PC-9 (cell line): ENCODE results near the gene HDAC8. TPM values are rescaled to one million over a fixed set of nuclear protein-coding genes. Genes with fewer than 3 reads are reported as not detected.
A peak's percentile ranks its signal among the peaks of the same experiment; 100 is the strongest.

ENCODE experiments used
- BruUV-seq: library from RNA; stranded (reverse); fragments of 400-500 nt; replicated peaks from 2 replicates; lab custom pipeline; 2021; lab: Mats Ljungman, UMichigan
- CTCF ChIA-PET: fragments of 300-600 bp; sonication (Branson Sonifier 250); formaldehyde crosslinking; loops from one replicate; lab custom pipeline; 2022; ENCODE audit warnings: antibody characterized with exemption; lab: Charles Lee
- POLR2A ChIA-PET: fragments of 300-600 bp; sonication (Branson Sonifier 250); formaldehyde crosslinking; loops from one replicate; lab custom pipeline; 2022; ENCODE audit warnings: antibody characterized with exemption; ENCODE audit not compliant: unreplicated experiment; lab: Charles Lee
- DNase-seq, 2 experiments: peaks; one replicate each; pipeline versions ENCODE4 v3.0.0 to v3.0.0-alpha.2; 2015 to 2022; ENCODE audit warnings: mixed read lengths in 1 of 2
- H2AFZ ChIP-seq: fragments of 200-600 bp; sonication (generic); 2 replicates; pipeline ENCODE4 v1.8.1; 2017; ENCODE audit warnings: antibody characterized with exemption
- H3F3A ChIP-seq: fragments of 200-600 bp; sonication (generic); 2 replicates; pipeline ENCODE4 v1.8.1; 2017; ENCODE audit warnings: antibody characterized with exemption, mild to moderate bottlenecking, low read depth; ENCODE audit not compliant: insufficient read depth
- H3K27ac ChIP-seq: fragments of 200-600 bp; sonication (generic); 2 replicates; pipeline ENCODE4 v1.6.1; 2016; ENCODE audit warnings: mixed run types
- H3K27me3 ChIP-seq: fragments of 200-600 bp; sonication (generic); 2 replicates; pipeline ENCODE4 v1.6.1; 2016; ENCODE audit warnings: low read depth, mixed run types; ENCODE audit not compliant: insufficient read depth
- H3K36me3 ChIP-seq: fragments of 200-600 bp; sonication (generic); 2 replicates; pipeline ENCODE4 v1.6.1; 2016; ENCODE audit warnings: low read depth, mixed run types
- H3K4me1 ChIP-seq: fragments of 200-600 bp; sonication (generic); replicated peaks from 2 replicates; pipeline ENCODE4 v1.6.1; 2016; ENCODE audit warnings: mixed run types; ENCODE audit not compliant: insufficient read depth
- H3K4me2 ChIP-seq: fragments of 200-600 bp; sonication (generic); 2 replicates; pipeline ENCODE4 v1.6.1; 2017; ENCODE audit warnings: mixed run types
- H3K4me3 ChIP-seq: fragments of 200-600 bp; sonication (generic); 2 replicates; pipeline ENCODE4 v1.6.1; 2016; ENCODE audit warnings: mixed run types
- H3K79me2 ChIP-seq: fragments of 200-600 bp; sonication (generic); 2 replicates; pipeline ENCODE4 v1.6.1; 2017; ENCODE audit warnings: low read depth, mixed run types
- H3K9me2 ChIP-seq: fragments of 200-600 bp; sonication (generic); 2 replicates; pipeline ENCODE4 v1.8.1; 2017; ENCODE audit warnings: mild to moderate bottlenecking; ENCODE audit not compliant: insufficient read depth
- H3K9me3 ChIP-seq: fragments of 200-600 bp; sonication (generic); 2 replicates; pipeline ENCODE4 v1.8.1; 2016; ENCODE audit warnings: low read depth; ENCODE audit not compliant: insufficient read depth
- H4K20me1 ChIP-seq: fragments of 200-600 bp; sonication (generic); 2 replicates; pipeline ENCODE4 v1.8.1; 2017; ENCODE audit not compliant: insufficient read depth
- CTCF ChIP-seq: fragments of 200-600 bp; sonication (generic); conservative IDR thresholded peaks from 2 replicates; pipeline ENCODE4 v1.6.1; 2017; ENCODE audit warnings: mixed run types, antibody characterized with exemption, mild to moderate bottlenecking, moderate library complexity
- EZH2 ChIP-seq: fragments of 200-600 bp; sonication (generic); IDR thresholded peaks from 2 replicates; pipeline ENCODE4 v1.8.0; 2017; ENCODE audit warnings: antibody characterized with exemption, low read depth
- intact Hi-C: fragments of 100-400 bp; cut with micrococcal nuclease; formaldehyde crosslinking; loops from one replicate; pipeline ENCODE4 v1.10.0; 2022; ENCODE audit not compliant: unreplicated experiment
- total RNA-seq: library from RNA; stranded (reverse); gene quantifications from 2 replicates; pipeline ENCODE4 v1.2.3, GENCODE V29; 2021

HDAC8 gene
- total RNA-seq, 1 experiment from 2014 or later, result 61.3 TPM

GRCh38 chrX:72540318-72540717, 32.3 kb downstream of the HDAC8 start:
- H3K27me3 ChIP-seq, result no peaks in the 10 kb centered on the region
- H3K27ac ChIP-seq, result no peak overlapping the region
- no peaks in the 10 kb centered on the region for H3K9me3 ChIP-seq
- H3K4me3 ChIP-seq, result no peak overlapping the region
- H3K36me3 ChIP-seq, result no peaks in the 10 kb centered on the region
- no peak for DNase-seq
- H3K4me1 ChIP-seq, result no peaks in the 10 kb centered on the region; the same call in 1 of the 2 replicates
- no TSS peak for BruUV-seq
- no peaks in the 10 kb centered on the region for H3K79me2 ChIP-seq
- intact Hi-C loops, result no loop called here
- ChIA-PET POLR2A (interaction anchor here (0.6 kb wide), 1 partner anchor 553 kb away, joined by 3 read pairs; no protein-coding TSS in a partner anchor), CTCF (interaction anchor here (0.5 to 0.6 kb wide), 5 partner anchors 85 to 526 kb away, joined by 3 to 8 read pairs (median 3); partner anchors contain the start of gene ERCC6L)
- no peak overlapping the region for H2AFZ ChIP-seq
- H3K9me2 ChIP-seq, result no peaks in the 10 kb centered on the region
- H4K20me1 ChIP-seq, result no peaks in the 10 kb centered on the region; the same call in 1 of the 2 replicates
- TF ChIP-seq CTCF, result peak; percentile 44
- TF ChIP-seq EZH2, result no peak
- H3F3A ChIP-seq, result no peaks in the 10 kb centered on the region
- H3K4me2 ChIP-seq, result no peak overlapping the region

- H3K4me3 ChIP-seq, result no peak overlapping the region
- TF ChIP-seq EZH2 (no peak), CTCF (no peak)
- intact Hi-C loops, result no loop called here
- no peaks in the 10 kb centered on the region; the same call in 1 of the 2 replicates for H4K20me1 ChIP-seq
- no peaks in the 10 kb centered on the region for H3K9me2 ChIP-seq
- no peak for DNase-seq
- no peaks in the 10 kb centered on the region for H3K9me3 ChIP-seq
- H3K36me3 ChIP-seq, result no peaks in the 10 kb centered on the region
- no peak overlapping the region for H3K4me2 ChIP-seq
- H3K27me3 ChIP-seq, result no peaks in the 10 kb centered on the region
- CTCF ChIA-PET, result no interaction called here
- no TSS peak for BruUV-seq
- POLR2A ChIA-PET, result interaction anchor here (0.6 kb wide), 1 partner anchor 552 kb away, joined by 3 read pairs; no protein-coding TSS in a partner anchor
- no peak overlapping the region for H3K27ac ChIP-seq
- H3F3A ChIP-seq, result no peaks in the 10 kb centered on the region
- H3K4me1 ChIP-seq, result no peaks in the 10 kb centered on the region
- H3K79me2 ChIP-seq, result no peaks in the 10 kb centered on the region
- no peak overlapping the region for H2AFZ ChIP-seq
These were observed 32.8 kb downstream of the HDAC8 start for GRCh38 chrX:72539822-72540221.

GRCh38 chrX:72536542-72536941, 36.1 kb downstream of the HDAC8 start:
- Histone ChIP-seq H2AFZ (no peak overlapping the region), H3K79me2 (no peaks in the 10 kb centered on the region), H3K4me3 (no peak overlapping the region), H3K4me2 (no peak overlapping the region), H3K27ac (no peak overlapping the region), H3K4me1 (no peaks in the 10 kb centered on the region), H3K9me3 (no peaks in the 10 kb centered on the region), H3K9me2 (no peaks in the 10 kb centered on the region), H3K27me3 (no peaks in the 10 kb centered on the region), H3K36me3 (no peaks in the 10 kb centered on the region), H3F3A (no peaks in the 10 kb centered on the region), H4K20me1 (no peaks in the 10 kb centered on the region; the same call in 1 of the 2 replicates)
- BruUV-seq, result no TSS peak
- no peak for DNase-seq
- intact Hi-C loops, result no loop called here
- ChIA-PET POLR2A (no interaction called here), CTCF (no interaction called here)
- TF ChIP-seq EZH2, result no peak
- no peak for TF ChIP-seq CTCF
